ENCODE results near the gene PPP1R11. TPM values are rescaled to one million over a fixed set of nuclear protein-coding genes. Genes with fewer than 3 reads are reported as not detected.
"Not testable (repeated sequence)": the region's sequence is repeated elsewhere in the genome, so short reads cannot be mapped to it uniquely, and the experiment has no call there.

PPP1R11 gene, protein sequence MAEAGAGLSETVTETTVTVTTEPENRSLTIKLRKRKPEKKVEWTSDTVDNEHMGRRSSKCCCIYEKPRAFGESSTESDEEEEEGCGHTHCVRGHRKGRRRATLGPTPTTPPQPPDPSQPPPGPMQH
- total RNA-seq (30.0 and 38.3 TPM in 2 replicates), polyA plus RNA-seq (47.7 and 63.7 TPM in 2 replicates)

- Histone ChIP-seq H3K27ac (peak within 1 kb of the TSS; percentile 86), H3K36me3 (no peaks in the 10 kb centered on the region), H3K27me3 (peaks cover 19% of the 10 kb centered on the region), H3K9me3 (ENCODE audit: low read depth) (no peaks in the 10 kb centered on the region), H3K4me3 (peak within 1 kb of the TSS; percentile 48), H3K4me1 (ENCODE audit: low read depth) (no peaks in the 10 kb centered on the region)
- DNase-seq (ENCODE audit: low read depth in 1 of 2, low spot score in 1 of 2), result peak; percentile 99 to 100
- TF ChIP-seq, protein P1, sequence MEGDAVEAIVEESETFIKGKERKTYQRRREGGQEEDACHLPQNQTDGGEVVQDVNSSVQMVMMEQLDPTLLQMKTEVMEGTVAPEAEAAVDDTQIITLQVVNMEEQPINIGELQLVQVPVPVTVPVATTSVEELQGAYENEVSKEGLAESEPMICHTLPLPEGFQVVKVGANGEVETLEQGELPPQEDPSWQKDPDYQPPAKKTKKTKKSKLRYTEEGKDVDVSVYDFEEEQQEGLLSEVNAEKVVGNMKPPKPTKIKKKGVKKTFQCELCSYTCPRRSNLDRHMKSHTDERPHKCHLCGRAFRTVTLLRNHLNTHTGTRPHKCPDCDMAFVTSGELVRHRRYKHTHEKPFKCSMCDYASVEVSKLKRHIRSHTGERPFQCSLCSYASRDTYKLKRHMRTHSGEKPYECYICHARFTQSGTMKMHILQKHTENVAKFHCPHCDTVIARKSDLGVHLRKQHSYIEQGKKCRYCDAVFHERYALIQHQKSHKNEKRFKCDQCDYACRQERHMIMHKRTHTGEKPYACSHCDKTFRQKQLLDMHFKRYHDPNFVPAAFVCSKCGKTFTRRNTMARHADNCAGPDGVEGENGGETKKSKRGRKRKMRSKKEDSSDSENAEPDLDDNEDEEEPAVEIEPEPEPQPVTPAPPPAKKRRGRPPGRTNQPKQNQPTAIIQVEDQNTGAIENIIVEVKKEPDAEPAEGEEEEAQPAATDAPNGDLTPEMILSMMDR (IDR thresholded peaks at IDR 0.05; ENCODE audit: low read depth, low read length), result no peak
Observed at GRCh38 chr6:30066577-30067459, at the start of gene PPP1R11. Gene PPP1R11 (plus strand): TSS chr6:30067198. CDS start chr6:30067411, 213 bp downstream.

- TF ChIP-seq, protein P1 (IDR thresholded peaks at IDR 0.05; ENCODE audit: low read depth, low read length), result no peak
- Histone ChIP-seq H3K27me3 (no peaks in the 10 kb centered on the region), H3K36me3 (no peaks in the 10 kb centered on the region), H3K4me3 (no peak overlapping the region), H3K4me1 (ENCODE audit: low read depth) (no peaks in the 10 kb centered on the region), H3K9me3 (ENCODE audit: low read depth) (no peaks in the 10 kb centered on the region), H3K27ac (no peak overlapping the region)
- no peak for DNase-seq (ENCODE audit: low read depth in 1 of 2, low spot score in 1 of 2)
Observed at GRCh38 chr6:30019819-30020218, 47.2 kb upstream of the PPP1R11 start.

DNA sequence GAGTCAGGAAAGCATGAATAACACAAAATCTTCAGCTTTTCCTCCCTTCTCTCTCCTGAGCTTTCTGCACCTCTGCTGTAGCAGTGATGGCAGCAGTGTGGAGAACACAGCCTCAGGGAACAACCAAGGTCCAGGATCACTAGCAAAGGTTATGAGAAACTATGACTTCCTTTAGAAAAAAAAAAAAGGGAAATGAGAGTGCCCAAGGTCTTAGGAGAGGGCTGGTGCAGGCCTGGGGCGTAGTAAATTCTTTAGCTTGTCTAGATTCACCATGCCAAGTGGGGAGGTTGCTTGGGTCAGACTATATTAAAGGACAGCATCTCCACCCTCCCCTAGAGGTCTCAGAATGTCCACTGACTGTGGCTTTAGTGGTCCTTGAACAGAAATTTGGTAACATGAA lies 46.4 kb upstream of the PPP1R11 start:
- TF ChIP-seq, protein P1 (IDR thresholded peaks at IDR 0.05; ENCODE audit: low read depth, low read length), result no peak
- Histone ChIP-seq H3K9me3 (ENCODE audit: low read depth) (no peaks in the 10 kb centered on the region), H3K4me1 (ENCODE audit: low read depth) (no peaks in the 10 kb centered on the region), H3K27ac (no peak overlapping the region), H3K36me3 (no peaks in the 10 kb centered on the region), H3K4me3 (no peak overlapping the region), H3K27me3 (no peaks in the 10 kb centered on the region)
- DNase-seq (ENCODE audit: low read depth in 1 of 2, low spot score in 1 of 2), result no peak

GRCh38 chr6:30022189-30022588 lies 44.8 kb upstream of the PPP1R11 start:
- TF ChIP-seq, protein P1 (IDR thresholded peaks at IDR 0.05; ENCODE audit: low read depth, low read length), result no peak
- H3K9me3 ChIP-seq (ENCODE audit: low read depth), result no peaks in the 10 kb centered on the region
- no peak for DNase-seq (ENCODE audit: low read depth in 1 of 2, low spot score in 1 of 2)

GRCh38 chr6:30022712-30023111 lies 44.3 kb upstream of the PPP1R11 start:
- not testable (repeated sequence) for H3K4me1 ChIP-seq (ENCODE audit: low read depth); H3K27me3 ChIP-seq; H3K36me3 ChIP-seq; H3K4me3 ChIP-seq; H3K9me3 ChIP-seq (ENCODE audit: low read depth); DNase-seq (ENCODE audit: low read depth in 1 of 2, low spot score in 1 of 2); H3K27ac ChIP-seq

More at GRCh38 chr6:30022189-30022588, 44.8 kb upstream of the PPP1R11 start:
- H3K4me1 ChIP-seq (ENCODE audit: low read depth), result no peaks in the 10 kb centered on the region
- H3K36me3 ChIP-seq, result no peaks in the 10 kb centered on the region
- H3K27me3 ChIP-seq, result no peaks in the 10 kb centered on the region
- no peak overlapping the region for H3K4me3 ChIP-seq
- no peak overlapping the region for H3K27ac ChIP-seq

GRCh38 chr6:30025186-30025585 lies 41.8 kb upstream of the PPP1R11 start:
- Histone ChIP-seq H3K9me3 (ENCODE audit: low read depth) (no peaks in the 10 kb centered on the region), H3K27ac (no peak overlapping the region), H3K4me1 (ENCODE audit: low read depth) (no peaks in the 10 kb centered on the region), H3K36me3 (no peaks in the 10 kb centered on the region), H3K4me3 (no peak overlapping the region), H3K27me3 (no peaks in the 10 kb centered on the region)
- TF ChIP-seq, protein P1 (IDR thresholded peaks at IDR 0.05; ENCODE audit: low read depth, low read length), result no peak
- no peak for DNase-seq (ENCODE audit: low read depth in 1 of 2, low spot score in 1 of 2)

All from cardiac muscle cell (in vitro differentiated cells and primary cell).